ENCODE measurements around the gene HDAC5.

GRCh38 chr17:44095647-44096496 is 27.6 kb downstream of the HDAC5 start:
- TF ChIP-seq CTCF (conservative IDR thresholded peaks at IDR 0.05; ENCODE audit: low read length) (no peak), EZH2phosphoT487 (IDR thresholded peaks at IDR 0.05; ENCODE audit: borderline replicate concordance, low read depth, low read length) (no peak)

Data from OCI-LY7 (cell line).